COLO829 (cell line): ENCODE measurements around the gene LOXL3.
"Not testable (repeated sequence)": the region's sequence is repeated elsewhere in the genome, so short reads cannot be mapped to it uniquely, and the experiment has no call there.

Experiments
- DNase-seq: peaks from one replicate; pipeline ENCODE4 v3.0.0; 2012; ENCODE audit warnings: low spot score

The LOXL3 gene

DNA sequence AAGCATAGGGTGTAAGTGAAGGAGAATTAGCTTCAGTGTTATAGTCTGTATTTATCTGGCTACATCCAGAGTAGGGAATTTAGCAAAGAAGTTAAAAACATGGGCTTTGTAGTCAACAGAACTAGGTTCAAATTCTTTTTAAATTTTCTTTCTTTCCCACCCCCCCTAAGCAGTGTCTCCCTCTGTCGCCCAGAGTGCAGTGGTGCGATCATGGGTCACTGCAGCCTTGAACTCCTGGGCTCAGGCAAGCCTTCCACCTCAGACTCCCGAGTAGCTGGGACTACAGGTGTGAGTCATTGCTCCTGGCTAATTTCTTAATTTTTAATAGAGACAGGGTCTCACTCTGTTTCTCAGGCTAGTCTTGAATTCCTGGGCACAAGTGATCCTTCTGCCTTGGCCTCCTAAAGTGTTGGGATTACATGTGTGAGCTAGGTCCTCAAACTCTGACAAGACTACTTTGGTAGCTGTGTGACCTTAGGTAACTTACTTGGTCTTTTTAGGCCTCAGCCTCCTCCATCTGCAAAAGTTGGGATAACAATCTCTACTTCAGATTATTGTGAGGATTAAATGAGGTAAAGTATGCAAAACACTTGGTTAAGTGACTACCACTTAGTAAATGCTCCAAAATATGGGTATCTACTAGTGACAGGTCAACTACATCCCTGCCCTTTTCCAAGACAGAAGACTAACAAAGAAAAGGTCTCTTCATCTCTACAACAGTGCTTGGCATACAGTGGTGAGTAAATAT, 18.6 kb upstream of the LOXL3 start:
- no peak for DNase-seq

DNA sequence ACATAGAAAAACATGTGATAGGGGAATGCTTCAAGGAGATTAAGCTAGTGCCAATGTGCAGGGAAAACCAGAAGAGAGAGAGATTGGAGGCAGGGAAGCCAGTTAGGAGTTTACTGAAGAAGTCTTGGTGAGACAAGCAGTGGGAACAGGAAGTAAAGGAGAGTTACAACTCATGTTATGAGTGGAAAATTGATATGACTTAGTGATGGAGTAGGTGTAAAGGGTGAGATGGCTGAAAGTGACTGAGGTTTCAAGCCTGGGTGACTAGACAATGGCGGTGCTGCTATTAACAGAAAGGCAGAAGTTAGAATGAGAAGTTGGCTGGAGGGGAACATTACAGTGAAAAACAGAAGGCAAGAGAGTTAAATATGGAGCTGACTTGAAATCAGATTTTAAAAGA, 17.3 kb upstream of the LOXL3 start:
- DNase-seq = no peak

DNA sequence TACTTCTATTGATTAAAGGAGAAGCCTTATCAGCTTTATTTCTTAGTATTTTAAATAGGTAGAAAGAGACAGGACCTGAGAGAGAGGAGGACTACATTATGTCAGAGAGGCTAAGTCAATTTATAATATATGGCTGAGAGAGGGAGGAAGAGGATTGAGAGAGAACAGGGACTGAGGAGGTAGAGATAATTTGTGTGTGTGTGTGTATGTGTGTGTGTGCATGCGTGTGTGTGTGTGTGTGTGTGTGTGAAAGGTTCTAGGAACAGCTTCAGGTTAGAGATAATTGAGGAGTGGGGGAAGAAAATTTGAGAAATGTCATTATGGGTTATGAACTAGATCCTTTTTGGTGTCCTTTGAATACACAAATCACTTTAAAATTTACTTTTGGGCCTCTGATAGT, 15.9 kb upstream of the LOXL3 start:
- DNase-seq = no peak

DNA sequence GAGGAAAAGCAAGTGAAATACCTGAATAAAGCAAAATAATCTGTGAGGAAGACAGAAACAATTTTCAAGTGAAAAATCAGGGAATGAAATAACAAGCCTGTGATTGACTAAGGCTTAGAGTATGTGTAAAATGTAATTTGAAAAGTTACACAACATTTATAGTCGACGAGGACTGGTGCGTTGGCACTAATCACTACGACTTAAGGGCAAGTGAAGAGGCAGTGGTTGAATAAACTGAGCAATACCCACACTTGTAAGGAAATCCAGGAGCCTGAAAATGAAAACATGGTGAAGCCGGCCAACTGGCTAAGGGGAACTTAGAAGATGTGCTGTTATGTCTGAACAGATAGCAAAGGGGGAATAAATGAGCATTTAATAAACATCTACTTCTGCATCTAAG, 14.1 kb upstream of the LOXL3 start:
- DNase-seq = no peak

DNA sequence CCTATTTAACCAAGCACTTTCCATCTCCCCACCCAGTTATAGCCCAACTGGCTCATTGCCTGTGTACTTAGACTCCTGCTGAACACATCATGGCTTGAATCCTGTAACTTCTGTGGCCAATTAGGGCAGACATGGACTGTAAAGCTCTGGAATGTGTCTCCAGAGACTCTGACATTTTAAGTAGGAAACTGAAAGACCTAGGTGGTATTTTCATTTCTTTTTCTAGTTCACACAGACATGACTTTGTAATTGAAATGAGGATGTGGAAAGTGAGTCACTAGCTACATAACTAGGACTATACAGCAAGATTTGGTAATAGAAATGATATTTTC, 13.0 kb upstream of the LOXL3 start:
- peak; percentile 73 for DNase-seq

DNA sequence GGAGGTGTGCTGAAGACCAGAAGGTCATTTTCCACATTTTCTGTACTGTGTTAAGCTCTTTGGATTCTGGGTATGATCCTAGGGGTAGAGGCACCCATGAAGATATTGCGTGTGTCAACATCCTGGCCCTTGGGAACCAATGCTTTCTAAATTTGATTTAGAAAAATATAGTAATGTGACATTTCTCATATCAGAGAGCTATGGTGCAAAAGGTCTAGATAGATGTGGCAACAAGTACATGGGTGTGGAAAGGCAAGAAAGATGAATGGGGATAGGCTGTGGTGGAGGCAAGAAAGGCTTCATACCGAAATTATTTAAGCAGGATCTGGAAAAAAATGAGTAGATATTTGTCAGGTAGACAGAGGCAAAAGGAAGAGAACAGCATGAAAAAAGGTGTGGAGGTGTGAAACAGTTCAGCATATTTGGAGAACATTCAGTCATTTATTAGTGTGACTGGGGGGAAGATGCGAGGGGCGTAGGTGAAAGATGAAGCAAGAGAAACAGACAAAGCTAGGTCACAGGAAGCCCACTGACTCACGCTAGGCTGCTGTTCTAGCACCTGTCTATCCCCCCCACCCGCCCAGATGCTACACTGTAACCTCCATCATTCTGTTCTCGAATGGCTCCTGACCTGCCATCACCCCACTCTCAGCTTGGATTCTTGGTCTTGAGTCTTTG, 12.5 kb upstream of the LOXL3 start:
- DNase-seq = no peak

DNA sequence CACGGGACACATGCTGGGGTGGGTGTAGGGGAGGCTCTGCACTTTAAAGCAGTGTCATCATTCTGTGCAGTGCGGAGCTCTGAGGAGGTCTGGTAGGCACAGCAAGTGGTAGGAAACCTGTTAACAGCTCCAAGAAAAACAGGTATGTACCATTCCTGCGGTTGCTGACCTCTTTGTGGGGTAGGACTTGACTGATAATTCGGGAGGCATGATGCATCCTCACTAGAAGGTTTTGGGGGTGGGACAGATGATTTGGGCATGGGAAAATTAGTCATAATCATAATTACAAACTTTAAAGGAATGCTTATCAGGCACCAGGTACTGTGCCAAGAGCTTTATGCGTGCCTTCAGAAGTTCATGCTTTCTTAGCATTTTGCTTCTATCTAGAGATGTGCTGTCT, 10.5 kb upstream of the LOXL3 start:
- DNase-seq = no peak

DNA sequence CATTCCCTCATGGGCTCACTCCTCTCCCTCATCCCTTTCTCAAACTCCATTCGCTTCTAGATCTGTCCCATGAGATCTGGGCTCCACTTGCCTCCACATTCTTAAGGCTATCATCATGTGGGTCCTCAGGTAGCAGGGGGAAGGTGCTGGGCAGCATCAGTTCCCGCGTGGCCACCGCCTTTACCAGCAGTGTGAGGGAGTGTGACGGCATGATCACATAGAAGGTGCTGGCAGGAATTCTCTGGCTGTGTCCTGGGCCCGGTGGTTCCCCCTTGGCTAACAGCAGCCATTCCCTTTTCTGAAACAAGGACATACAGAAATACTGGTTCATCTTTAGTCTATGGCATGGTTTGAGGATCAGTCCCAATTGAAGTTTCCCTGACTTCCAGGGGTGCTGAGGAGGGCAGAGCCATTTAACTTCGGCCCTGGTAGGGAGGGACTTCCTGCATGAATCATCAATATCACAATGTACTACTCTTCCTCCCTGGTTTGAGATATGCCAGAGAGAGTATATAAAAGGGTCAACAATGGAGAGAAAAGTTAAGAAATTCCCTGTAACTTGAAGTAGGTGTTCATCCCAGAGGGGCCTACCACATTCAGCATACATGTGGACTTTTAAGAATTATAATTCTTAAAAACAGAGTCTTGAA, 8.5 kb upstream of the LOXL3 start:
- no peak for DNase-seq

DNA sequence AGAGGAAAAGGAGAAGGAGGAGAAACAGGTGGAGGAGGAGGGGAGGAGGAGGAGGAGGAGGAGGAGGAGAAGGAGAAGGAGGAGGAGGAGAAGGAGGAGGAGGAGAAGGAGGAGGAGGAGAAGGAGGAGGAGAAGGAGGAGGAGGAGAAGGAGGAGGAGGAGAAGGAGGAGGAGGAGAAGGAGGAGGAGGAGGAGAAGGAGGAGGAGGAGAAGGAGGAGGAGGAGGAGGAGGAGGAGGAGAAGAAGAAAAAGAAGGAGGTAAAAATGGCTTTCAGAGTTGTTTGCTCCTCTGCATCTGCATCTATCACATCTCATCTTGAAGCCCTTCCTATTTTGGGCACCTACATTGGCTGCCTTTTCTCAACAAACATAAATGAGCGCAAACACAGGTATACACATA, 7.3 kb upstream of the LOXL3 start:
- not testable (repeated sequence) for DNase-seq

DNA sequence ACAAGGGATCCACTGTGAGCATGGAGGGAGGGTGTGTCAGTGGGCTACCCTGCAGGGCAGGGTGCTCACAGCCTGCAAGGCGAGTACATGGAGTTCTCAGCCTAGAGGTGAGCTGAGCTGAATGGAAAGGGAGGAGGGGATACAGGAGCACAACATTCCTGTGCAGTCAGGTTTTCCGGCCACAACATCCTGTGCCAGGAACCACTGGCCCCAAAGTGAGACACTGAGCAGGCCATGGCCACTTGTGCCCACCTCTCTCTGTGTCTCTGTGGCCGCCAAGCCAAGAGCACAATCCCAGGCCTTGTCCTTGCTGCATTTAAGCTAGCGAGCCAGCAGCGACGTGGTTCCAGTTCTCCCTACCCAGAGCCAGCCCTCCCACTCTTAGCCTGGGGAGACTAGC, 6.8 kb upstream of the LOXL3 start:
- DNase-seq = no peak

DNA sequence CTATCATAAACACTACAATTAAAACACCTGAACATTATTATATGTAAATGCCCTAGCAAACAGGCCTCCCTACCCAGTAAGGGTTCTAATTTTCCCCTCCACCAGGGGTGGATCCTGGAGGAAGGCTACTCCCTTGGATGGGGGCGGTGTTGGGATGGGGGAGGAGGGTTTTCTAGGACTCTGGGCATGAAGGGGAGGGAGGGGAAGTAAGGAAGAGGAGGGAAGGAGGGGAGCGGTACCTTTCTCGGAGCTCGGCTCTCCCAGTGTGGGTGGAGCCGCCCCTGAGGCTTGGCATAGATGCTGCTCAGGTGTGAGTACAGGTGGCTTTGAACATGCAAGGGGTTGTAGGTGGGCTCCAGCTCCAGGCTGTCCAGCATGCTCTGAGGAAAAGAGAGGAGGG, 6.2 kb upstream of the LOXL3 start:
- no peak for DNase-seq

DNA sequence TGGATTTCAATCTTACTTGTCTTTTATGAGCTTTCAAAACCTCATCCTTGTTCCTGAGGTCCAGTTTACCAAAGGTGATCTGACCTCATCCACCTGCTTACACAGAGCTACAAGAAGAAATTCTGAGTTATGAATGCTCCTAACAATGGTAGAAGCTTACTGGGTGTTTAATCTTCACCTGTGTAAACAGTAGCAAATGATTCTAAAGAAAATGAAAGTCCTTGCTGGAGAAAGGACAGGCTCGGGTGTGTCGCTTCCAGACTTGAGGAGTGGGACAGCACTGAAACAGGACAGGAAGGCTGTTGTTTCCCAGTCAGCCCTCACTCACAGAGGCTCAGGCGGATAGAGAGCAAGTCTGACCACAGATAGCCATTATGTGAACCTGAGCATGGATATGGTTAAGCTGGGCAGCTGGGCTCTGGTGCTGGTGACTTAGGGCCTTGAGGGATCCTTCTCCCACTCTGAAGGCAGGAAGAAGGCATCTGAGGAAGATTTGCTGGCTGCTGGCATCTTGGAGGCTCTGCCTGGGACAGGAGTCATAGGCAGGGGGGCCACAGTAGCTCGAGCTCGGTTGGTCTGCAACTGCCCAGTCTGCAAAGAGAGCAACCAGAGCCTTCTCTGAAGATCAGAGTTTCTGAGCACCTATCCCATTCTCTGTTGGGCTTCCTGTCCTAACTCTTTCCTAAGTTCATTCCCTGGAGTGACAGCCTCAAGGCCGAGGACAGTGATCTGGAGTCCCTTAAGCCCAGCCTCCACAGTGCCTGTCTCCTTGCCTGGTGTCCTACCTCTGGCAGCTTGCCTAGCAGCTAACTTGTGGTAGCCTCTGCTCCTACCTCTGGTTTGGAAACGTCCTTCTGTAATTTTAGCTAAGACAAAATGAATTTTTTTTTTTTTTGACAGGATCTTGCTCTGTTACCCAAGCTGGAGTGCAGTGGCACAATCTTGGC, 4.8 kb upstream of the LOXL3 start:
- DNase-seq = no peak

DNA sequence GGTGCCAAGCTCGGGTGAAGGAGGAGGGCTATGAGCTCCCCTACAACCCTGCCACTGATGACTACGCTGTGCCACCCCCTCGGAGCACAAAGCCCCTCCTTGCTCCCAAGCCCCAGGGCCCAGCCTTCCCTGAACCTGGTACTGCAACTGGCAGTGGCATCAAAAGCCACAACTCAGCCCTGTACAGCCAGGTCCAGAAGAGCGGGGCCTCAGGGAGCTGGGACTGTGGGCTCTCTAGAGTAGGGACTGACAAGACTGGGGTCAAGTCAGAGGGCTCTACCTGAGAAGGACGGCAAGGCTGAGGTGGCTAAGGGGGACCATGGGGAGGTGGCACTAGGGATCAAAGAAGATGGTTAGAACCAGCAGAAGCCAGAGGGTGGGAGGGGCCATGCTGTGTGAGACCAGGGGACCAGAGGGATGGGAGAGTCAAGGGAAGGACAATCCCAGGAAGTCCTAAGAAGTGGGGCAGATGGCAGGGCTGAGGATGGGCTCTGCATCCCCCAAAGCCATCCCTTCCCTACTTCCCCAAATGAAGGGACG, 3.2 kb upstream of the LOXL3 start:
- DNase-seq = no peak

DNA sequence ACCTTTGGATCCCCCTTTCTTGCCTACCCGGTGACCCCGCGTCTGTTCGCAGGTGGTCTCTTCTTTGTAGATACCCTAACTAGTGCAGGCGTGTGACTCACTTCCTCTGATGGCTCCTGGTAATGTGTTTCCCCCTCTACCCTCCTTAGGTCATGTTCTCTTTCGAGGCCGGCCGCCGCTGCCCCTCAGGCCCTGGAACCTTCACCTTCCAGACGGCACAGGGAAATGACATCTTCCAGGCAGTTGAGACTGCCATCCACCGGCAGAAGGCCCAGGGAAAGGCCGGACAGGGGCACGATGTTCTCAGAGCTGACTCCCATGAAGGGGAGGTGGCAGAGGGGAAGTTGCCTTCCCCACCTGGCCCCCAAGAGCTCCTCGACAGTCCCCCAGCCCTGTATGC, 2.4 kb upstream of the LOXL3 start:
- DNase-seq = no peak

DNA sequence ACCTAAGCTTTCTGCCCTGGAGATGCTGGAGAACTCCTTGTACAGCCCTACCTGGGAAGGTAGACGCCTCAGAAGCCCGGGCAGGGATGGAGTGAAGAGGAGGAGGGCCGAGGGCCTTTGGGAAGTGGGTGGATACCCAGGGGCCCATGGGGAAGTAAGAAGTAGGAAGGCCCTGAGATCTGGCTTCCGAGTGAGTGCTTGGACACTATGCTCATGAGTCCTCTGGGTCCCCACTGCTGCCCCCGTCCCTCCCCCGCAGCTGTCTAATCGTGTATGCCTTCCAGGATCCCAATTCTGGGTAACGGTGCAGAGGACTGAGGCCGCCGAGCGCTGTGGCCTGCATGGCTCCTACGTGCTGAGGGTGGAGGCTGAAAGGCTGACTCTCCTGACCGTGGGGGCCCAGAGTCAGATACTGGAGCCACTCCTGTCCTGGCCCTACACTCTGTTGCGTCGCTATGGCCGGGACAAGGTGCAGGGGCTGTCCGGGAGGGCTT, 1.9 kb upstream of the LOXL3 start:
- no peak for DNase-seq

DNA sequence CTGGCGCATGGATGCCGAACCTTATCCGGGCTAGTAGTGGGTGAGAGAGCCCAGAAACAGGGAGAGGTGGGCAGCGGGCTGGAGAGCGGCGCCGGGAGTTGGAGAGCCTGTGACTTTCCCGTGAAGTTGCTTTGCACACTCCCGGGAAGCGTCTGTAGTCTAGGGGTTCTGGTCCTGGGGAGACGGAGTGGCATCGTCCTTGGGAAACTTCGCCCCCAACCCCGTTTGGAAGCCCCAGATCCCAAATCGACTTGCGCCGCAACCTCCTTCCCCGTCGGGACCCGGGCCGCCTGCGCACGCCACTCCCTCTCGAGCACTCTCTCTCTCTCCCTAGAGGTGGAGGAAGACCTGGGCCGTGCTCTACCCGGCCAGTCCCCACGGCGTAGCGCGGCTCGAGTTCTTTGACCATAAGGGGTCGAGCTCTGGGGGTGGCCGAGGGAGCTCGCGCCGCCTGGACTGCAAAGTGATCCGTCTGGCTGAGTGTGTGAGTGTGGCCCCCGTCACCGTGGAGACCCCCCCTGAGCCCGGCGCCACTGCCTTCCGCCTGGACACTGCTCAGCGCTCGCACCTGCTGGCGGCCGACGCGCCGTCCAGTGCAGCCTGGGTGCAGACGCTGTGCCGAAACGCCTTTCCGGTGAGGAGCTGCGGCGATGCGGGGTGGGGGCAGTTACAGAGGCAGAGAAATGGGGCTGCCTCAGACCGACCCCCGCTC, 1.2 kb upstream of the LOXL3 start:
- DNase-seq = no peak

DNA sequence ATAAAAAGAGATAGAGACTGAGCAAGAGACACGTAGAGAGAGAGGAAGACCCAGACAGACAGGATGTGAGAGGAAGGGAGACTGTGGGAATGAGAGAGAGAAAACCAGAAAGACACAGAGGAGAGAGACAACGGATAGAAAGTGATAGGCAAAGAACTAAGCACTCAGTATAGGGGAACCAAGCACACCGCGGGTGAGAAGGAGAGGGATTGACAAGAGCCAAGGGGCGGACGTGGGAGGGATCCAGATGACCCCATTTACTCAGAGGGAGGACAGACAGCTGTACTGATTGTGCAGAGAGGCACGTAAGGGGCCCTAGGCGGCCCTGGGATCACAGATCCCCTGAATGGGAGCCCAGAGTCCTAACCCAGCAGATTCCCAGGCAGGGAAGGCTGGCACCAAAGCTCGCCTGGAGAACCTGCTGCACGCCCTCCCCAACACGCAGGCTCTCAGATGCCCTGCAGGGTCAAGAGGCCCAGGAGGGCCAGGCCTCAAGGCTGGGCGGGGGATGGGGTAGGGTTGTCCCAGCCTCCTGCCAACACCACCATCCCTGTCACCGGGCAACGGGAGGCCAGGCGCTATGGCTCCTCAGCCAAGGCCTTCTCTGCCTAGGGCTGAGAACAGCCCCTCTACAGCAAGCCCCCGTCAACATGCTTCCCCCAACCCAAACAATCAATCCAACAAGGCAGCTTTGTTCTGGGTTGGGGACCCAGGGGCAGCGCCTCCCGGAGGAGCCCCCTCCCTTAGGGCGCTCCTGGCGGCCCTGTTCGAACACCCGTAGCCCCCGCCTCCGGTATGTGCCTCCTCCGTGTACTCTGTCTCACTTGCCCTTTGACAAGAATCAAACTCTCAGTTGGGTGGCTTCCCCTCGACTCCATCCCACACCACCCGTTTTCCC, 579 bp downstream of the LOXL3 start:
- DNase-seq = no peak

DNA sequence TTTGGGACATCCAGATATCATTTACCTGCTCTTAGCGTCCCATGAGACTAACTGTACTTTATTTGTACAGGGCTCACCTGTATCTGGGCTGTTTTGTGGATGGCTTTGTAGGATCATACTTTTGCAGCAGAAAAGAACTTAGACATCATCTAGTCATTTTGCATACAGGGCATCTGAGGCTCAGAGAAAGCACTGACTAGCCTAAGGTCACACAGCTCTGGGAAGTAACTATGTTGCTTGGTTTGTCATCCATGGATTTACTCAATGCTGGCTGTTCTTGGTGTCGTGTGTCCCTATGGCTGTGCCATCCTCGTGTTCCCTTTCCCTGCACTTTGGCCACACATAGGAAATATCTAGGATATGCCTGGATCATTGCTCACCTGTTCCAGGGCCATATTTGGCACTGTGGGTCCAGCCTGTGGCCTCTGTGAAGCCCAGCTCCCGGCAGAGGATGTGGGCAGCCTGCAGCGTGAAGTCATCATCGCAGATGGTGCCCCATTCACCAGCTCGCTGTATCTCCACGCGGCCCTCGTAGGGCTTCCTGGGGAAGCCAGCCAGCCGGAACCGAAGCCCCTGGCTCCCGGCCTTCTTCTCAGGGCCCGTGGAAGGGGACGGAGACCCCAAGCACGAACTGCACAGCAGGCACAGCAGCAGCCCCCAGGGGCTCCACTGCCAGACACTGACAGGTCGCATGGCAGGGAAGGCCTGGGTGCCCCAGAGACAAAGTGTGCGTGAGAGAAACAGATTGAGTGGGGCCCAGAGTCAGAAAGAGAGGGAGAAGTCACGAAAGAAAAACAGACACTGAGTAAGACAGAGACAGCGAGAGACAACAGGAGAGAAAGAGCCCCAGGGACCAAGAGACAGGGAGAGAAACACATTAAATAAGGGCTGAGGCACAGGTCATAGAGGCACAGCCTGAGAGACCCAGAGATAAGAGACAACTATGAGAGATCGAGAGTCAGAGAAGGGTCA, 1.5 kb downstream of the LOXL3 start:
- no peak for DNase-seq

DNA sequence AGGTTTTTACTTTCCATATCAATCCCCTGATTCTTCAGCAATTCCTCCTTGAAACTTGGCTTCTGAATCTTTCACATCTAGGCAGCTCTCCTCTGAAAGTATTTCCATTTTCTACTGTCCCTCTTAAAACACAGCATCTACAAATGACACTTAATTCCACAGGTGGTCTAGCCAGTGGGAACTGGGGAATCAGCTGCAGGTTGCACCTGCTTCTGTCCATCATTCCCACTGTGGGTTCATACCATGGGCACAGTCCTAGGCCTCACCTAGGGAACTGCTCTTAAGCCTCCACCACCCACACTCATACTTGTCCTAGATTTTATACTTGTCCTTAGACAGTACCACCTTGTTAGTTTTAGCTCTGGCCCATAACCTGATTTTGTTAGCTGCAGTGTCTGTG, 2.2 kb downstream of the LOXL3 start:
- DNase-seq = no peak
